NCI-H2107 treated with DMSO at 0.1 percent for 48 hours (cell line): ENCODE results near the gene NF1.
A peak's percentile ranks its signal among the peaks of the same experiment; 100 is the strongest.
"Not testable (repeated sequence)": the region's sequence is repeated elsewhere in the genome, so short reads cannot be mapped to it uniquely, and the experiment has no call there.

Experiments
- DNase-seq: peaks from one replicate; lab custom pipeline; 2025; ENCODE audit not compliant: unreplicated experiment; lab: John Stamatoyannopoulos, UW

The NF1 gene, protein sequence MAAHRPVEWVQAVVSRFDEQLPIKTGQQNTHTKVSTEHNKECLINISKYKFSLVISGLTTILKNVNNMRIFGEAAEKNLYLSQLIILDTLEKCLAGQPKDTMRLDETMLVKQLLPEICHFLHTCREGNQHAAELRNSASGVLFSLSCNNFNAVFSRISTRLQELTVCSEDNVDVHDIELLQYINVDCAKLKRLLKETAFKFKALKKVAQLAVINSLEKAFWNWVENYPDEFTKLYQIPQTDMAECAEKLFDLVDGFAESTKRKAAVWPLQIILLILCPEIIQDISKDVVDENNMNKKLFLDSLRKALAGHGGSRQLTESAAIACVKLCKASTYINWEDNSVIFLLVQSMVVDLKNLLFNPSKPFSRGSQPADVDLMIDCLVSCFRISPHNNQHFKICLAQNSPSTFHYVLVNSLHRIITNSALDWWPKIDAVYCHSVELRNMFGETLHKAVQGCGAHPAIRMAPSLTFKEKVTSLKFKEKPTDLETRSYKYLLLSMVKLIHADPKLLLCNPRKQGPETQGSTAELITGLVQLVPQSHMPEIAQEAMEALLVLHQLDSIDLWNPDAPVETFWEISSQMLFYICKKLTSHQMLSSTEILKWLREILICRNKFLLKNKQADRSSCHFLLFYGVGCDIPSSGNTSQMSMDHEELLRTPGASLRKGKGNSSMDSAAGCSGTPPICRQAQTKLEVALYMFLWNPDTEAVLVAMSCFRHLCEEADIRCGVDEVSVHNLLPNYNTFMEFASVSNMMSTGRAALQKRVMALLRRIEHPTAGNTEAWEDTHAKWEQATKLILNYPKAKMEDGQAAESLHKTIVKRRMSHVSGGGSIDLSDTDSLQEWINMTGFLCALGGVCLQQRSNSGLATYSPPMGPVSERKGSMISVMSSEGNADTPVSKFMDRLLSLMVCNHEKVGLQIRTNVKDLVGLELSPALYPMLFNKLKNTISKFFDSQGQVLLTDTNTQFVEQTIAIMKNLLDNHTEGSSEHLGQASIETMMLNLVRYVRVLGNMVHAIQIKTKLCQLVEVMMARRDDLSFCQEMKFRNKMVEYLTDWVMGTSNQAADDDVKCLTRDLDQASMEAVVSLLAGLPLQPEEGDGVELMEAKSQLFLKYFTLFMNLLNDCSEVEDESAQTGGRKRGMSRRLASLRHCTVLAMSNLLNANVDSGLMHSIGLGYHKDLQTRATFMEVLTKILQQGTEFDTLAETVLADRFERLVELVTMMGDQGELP (N-terminal part only)

GRCh38 chr17:31094600-31095235, at the start of gene NF1:
NF1 (plus strand) TSS chr17:31094977; CDS start chr17:31095310, 333 bp downstream.
- DNase-seq: peak; percentile 93

GRCh38 chr17:31046856-31047425, 47.8 kb upstream of the NF1 start:
- DNase-seq: not testable (repeated sequence)

DNA sequence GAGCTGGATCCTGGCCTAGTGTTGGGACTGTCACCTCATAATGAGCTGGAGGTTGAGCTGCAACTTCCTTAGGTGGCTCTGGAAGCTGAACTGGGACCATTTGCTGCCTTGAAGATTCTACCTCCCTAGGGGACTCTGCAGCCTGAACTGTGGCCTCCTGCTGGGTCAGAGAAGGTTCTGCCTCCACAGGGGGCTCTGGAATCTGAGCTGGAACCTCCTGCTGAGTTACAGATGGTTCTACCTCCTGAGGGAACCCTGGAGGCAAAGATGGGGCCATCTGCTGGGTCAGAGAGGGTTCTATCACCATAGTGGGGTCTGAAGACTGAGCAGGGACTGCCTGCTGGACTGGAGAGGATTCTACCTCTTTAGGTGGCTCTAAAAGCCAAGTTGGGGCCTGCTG, 46.6 kb upstream of the NF1 start:
- no peak for DNase-seq

DNA sequence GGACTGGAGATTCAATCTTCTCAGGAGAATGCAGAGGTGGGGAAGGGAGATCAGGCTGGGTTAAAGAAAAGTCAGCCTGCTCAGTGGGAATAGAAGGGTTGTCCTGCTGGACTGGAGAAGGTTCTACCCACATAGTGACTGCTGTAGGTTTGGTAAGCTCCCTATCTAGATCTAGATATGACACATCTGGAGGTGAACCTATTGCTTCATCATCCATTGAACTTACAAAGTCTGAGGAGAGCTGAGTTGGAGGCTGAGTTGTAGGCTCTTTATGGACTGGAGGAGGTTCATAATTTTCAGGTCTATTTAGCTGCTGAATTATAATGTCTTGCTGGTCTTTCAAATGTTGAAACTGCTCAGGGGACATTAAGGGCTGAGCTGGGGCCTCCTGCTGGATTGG, 46.0 kb upstream of the NF1 start:
- no peak for DNase-seq

DNA sequence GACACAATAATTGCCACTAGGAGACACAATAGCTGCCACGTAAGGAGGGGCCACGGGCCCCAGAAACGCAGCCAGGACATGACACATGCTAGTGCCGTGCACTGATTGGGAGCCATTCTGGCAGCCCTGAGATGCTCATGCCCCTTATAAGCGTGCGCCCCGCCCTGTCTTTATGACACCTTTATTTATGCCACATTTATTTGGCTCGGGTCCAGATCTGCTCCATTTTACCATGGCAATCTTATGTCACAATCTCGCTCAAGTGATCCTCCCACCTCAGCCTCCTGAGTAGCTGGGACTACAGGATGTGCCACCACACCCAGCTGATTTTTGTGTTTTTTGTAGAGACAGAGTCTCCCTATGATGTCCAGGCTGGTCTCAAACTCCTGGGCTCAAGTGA, 43.8 kb upstream of the NF1 start:
- DNase-seq: no peak

- no peak for DNase-seq
Observed at GRCh38 chr17:31051506-31051905, 43.3 kb upstream of the NF1 start.

- DNase-seq: no peak
Observed at GRCh38 chr17:31052187-31052889, 42.4 kb upstream of the NF1 start.

DNA sequence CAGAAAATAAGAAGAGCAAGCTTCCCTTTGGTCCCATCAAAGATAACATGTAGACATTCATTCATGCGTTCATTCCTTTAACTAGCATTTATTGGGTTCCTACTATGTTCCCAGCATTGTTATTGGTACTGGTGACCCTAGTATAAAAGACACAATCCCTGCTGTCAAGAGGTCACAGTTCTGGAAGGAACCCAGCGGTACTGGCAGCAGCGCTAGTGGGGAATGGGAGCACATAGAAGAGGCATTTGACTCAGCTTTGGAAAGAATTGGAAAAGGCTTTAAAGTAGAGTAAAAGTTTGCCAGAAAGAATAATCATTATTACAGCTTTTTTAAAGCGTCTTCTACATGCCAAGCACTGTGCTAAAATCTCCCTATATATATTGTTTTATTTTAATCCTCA, 41.7 kb upstream of the NF1 start:
- DNase-seq: no peak

- no peak for DNase-seq
Observed at GRCh38 chr17:31054761-31055160, 40.0 kb upstream of the NF1 start.

GRCh38 chr17:31058976-31059375, 35.8 kb upstream of the NF1 start:
- no peak for DNase-seq

DNA sequence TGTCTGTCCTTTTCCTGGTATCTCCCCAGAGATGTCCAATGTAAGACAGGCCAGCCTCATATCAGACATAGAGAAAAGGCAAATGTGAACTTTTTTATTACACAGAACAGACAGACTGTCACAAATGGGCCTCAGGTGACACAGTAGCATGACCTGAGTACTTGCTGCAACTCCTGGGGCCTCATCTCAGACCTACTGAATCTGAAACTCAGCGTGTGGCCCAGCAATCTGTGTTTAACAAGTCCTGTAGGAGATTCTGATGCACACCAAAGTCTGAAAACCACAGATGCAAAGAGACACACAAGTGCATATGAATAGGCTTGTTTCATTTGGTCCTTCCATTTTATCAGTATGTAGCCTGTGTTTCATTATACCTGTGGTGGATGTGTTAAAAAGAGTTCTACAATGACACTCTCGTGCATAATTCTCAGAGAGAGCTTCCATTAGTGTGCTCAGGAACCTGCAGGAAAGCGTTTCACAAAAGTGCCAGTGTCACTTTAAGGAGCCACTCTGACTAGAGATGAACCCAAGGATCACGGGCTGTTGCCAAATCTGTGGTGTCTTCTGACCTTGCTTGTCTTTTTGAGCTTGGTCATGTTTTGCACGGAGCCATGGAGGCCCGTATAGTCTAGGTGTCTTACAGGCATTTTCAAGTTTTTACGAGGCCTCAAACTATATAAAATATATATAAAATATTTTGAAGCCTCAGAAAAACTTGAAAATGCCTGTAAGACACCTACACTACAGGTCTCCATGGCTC, 33.8 kb upstream of the NF1 start:
- DNase-seq: no peak

- no peak for DNase-seq
Observed at GRCh38 chr17:31061678-31062077, 33.1 kb upstream of the NF1 start.

GRCh38 chr17:31062346-31062745, 32.4 kb upstream of the NF1 start:
- no peak for DNase-seq

DNA sequence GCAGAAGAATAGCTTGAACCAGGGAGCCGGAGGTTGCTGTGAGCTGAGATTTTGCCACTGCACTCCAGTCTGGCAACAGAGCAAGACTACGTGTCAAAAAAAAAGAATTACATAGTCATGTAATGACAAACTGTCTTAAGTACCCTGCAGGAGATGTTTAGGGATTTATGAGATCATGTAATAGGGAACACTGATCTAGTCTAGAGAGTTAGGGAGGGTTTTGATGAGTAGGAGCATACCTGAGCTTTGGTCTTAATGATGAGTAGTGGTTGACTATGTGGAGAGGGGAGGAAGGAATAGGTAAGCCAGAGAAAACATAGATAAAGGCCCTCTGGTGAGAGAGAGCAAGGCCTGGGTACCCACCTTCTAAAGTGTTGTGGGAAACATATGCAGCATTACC, 30.1 kb upstream of the NF1 start:
- no peak for DNase-seq

DNA sequence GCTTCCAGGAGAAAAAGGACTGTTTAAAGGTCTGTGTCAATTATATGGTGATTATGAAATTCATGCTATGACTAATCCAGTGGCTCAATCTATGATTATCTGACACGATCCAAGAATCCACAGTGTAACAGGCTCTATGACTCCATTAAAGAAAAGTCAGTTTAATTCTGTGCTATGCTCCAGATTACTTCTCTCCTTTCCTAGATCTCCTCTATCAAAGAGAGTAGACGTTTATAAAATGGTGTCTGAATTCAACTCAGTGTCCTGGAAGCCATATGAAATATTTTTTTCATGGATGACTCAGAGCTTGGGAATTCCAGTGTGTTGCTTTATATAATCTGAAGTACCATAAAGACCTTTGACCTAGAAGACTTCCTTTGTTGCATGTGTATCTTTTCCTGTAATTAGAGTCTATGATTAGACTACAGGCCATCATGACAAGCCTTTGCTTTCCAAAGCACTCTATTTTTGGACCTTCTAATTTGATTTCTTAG, 27.0 kb upstream of the NF1 start:
- no peak for DNase-seq

- DNase-seq: peak; percentile 7
Observed at GRCh38 chr17:31068291-31068690, 26.5 kb upstream of the NF1 start.

- no peak for DNase-seq
Observed at GRCh38 chr17:31072186-31072585, 22.6 kb upstream of the NF1 start.

DNA sequence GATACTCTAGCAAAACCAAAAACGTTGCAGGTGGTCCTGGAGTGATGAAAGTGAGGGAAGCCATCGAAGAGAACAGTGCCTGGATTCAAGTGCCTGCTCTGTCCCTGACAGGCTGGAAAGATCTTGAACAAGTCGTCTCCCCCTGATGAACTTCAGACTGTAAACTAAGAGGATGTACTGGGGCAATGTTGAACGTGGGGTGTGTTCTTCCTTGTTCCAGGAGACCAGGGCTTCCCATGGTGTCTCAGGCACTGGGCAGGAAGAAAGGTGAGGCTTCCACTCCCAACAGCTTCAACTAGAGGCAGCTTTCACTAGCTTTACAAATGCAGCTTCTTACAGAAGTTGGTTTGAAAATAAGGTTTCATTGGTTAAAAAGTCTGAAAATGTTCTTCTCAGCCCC, 21.4 kb upstream of the NF1 start:
- no peak for DNase-seq
